Uterus (tissue), 2 donors: ENCODE measurements around the gene CTIF.

ENCODE experiments used
- POLR2A ChIP-seq, 2 donors: fragments of 450-650 bp; IDR thresholded peaks; one replicate each; pipeline ENCODE4 v1.6.1; 2016; ENCODE audit warnings: antibody characterized with exemption in 2 of 2, mild to moderate bottlenecking in 1 of 2, moderate library complexity in 1 of 2
- TF ChIP-seq, protein P1 (sequence below), 4 experiments: fragments of 200-600 bp in 2 of 4; fragments of 450-650 bp in 2 of 4; sonication (generic) in 2 of 4; IDR thresholded peaks; one replicate each; pipeline ENCODE4 v1.5.1; 2016 to 2019; ENCODE audit warnings: antibody characterized with exemption in 4 of 4, mild to moderate bottlenecking in 2 of 4, moderate library complexity in 1 of 4

DNA sequence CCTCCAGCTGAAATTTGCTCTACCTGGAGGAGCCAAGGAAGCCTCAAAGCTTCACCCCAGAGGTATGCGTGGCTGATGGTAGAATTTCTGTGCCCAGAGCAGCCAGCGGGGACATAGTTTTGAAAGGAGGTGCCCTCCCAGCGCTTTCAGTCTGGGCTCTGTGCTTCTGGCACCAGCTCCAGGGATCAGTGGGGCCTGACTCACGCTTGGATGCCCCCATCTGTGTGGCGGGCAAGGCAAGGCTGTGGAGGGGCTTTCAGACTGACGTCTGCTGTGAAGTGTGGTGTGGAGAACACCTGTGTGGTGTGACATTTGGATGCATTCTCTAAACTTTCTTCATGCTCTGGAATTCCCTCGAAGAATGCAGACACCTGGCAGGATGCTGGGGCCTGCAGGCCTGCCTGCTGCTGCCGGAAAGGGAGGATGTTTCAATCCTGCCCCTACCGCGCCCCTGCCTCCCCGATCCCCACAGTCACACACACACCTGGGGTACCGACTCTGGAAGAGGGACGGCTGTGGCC lies 84.1 kb downstream of the CTIF start:
- TF ChIP-seq, protein P1, sequence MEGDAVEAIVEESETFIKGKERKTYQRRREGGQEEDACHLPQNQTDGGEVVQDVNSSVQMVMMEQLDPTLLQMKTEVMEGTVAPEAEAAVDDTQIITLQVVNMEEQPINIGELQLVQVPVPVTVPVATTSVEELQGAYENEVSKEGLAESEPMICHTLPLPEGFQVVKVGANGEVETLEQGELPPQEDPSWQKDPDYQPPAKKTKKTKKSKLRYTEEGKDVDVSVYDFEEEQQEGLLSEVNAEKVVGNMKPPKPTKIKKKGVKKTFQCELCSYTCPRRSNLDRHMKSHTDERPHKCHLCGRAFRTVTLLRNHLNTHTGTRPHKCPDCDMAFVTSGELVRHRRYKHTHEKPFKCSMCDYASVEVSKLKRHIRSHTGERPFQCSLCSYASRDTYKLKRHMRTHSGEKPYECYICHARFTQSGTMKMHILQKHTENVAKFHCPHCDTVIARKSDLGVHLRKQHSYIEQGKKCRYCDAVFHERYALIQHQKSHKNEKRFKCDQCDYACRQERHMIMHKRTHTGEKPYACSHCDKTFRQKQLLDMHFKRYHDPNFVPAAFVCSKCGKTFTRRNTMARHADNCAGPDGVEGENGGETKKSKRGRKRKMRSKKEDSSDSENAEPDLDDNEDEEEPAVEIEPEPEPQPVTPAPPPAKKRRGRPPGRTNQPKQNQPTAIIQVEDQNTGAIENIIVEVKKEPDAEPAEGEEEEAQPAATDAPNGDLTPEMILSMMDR (IDR thresholded peaks at IDR 0.05) = no peak
- TF ChIP-seq POLR2A (IDR thresholded peaks at IDR 0.05) = no peak
